Jurkat, Clone E6-1 (cell line): ENCODE data around the gene LINGO1.

Experiments used
- DNase-seq: peaks from one replicate; pipeline ENCODE4 v3.0.0-alpha.2; 2011; ENCODE audit warnings: low read depth, low spot score
- H3K4me3 ChIP-seq: 2 replicates; pipeline ENCODE4 v1.5.1; 2011; ENCODE audit warnings: mild to moderate bottlenecking, low read length, control low read depth, moderate library complexity

LINGO1 gene

GRCh38 chr15:77579498-77580188, 53.1 kb downstream of the LINGO1 start:
- no peak overlapping the region for H3K4me3 ChIP-seq
- DNase-seq = no peak

- no peak for DNase-seq
Measured at GRCh38 chr15:77578641-77579372, 53.9 kb downstream of the LINGO1 start.

GRCh38 chr15:77577366-77577950, 55.3 kb downstream of the LINGO1 start:
- no peak for DNase-seq
- no peak overlapping the region for H3K4me3 ChIP-seq

More at GRCh38 chr15:77578641-77579372, 53.9 kb downstream of the LINGO1 start:
- no peak overlapping the region for H3K4me3 ChIP-seq

GRCh38 chr15:77576538-77576937, 56.2 kb downstream of the LINGO1 start:
- H3K4me3 ChIP-seq = no peak overlapping the region
- DNase-seq = no peak

GRCh38 chr15:77575203-77575934, 57.3 kb downstream of the LINGO1 start:
- no peak overlapping the region for H3K4me3 ChIP-seq
- DNase-seq = no peak

GRCh38 chr15:77574521-77575202, 58.0 kb downstream of the LINGO1 start:
- no peak for DNase-seq
- H3K4me3 ChIP-seq = no peak overlapping the region

GRCh38 chr15:77573802-77574201, 58.9 kb downstream of the LINGO1 start:
- DNase-seq = no peak
- no peak overlapping the region for H3K4me3 ChIP-seq

- H3K4me3 ChIP-seq = no peak overlapping the region
- no peak for DNase-seq
Measured at GRCh38 chr15:77572186-77572585, 60.5 kb downstream of the LINGO1 start.

GRCh38 chr15:77571741-77572140, 61.0 kb downstream of the LINGO1 start:
- DNase-seq = no peak
- H3K4me3 ChIP-seq = no peak overlapping the region

- no peak overlapping the region for H3K4me3 ChIP-seq
- no peak for DNase-seq
Measured at GRCh38 chr15:77571181-77571580, 61.5 kb downstream of the LINGO1 start.

- no peak overlapping the region for H3K4me3 ChIP-seq
- no peak for DNase-seq
Measured at GRCh38 chr15:77569729-77570125, 63.0 kb downstream of the LINGO1 start.

- H3K4me3 ChIP-seq = no peak overlapping the region
- no peak for DNase-seq
Measured at GRCh38 chr15:77568973-77569728, 63.6 kb downstream of the LINGO1 start.

GRCh38 chr15:77568014-77568972, 64.4 kb downstream of the LINGO1 start:
- no peak for DNase-seq
- no peak overlapping the region for H3K4me3 ChIP-seq

GRCh38 chr15:77567202-77567601, 65.5 kb downstream of the LINGO1 start:
- DNase-seq = no peak
- no peak overlapping the region for H3K4me3 ChIP-seq

- no peak overlapping the region for H3K4me3 ChIP-seq
- DNase-seq = no peak
Measured at GRCh38 chr15:77566092-77566491, 66.6 kb downstream of the LINGO1 start.

- no peak for DNase-seq
- no peak overlapping the region for H3K4me3 ChIP-seq
Measured at GRCh38 chr15:77565378-77565915, 67.3 kb downstream of the LINGO1 start.

GRCh38 chr15:77564938-77565337, 67.8 kb downstream of the LINGO1 start:
- DNase-seq = no peak
- H3K4me3 ChIP-seq = no peak overlapping the region
